ENCODE results near the gene TMEM169. TPM values are rescaled to one million over a fixed set of nuclear protein-coding genes. Genes with fewer than 3 reads are reported as not detected.
A peak's percentile ranks its signal among the peaks of the same experiment; 100 is the strongest.

Gene TMEM169
- total and polyA plus RNA-seq, 2 of the 13 experiments (the other 11 are each of a cell fraction or from before 2014, with no cell fraction given) = 1.5 to 4.5 TPM

- no peaks in the 10 kb centered on the region for H3K27me3 ChIP-seq (ENCODE audit: control insufficient read depth in 1 of 2, insufficient read depth in 2 of 2, low read length in 2 of 2)
- TF ChIP-seq ZNF672 (CRISPR knock-in tag; IDR thresholded peaks at IDR 0.05) (no peak), ZMYM3 (CRISPR knock-in tag; IDR thresholded peaks at IDR 0.05) (no peak), DRAP1 (CRISPR knock-in tag; IDR thresholded peaks at IDR 0.05) (no peak), HINFP (CRISPR knock-in tag; IDR thresholded peaks at IDR 0.05; ENCODE audit: low read depth) (no peak), MAFF (IDR thresholded peaks at IDR 0.05; ENCODE audit: low read depth, low read length) (0 out of 2 replicates have a peak, but pooled peaks have one; percentile 11)
- ATAC-seq (no peak), DNase-seq (ENCODE audit: low spot score) (no peak), FAIRE-seq (no peak)
- H3K79me2 ChIP-seq (ENCODE audit: insufficient read depth, low read length) = no peaks in the 10 kb centered on the region
- no peak overlapping the region for H3K4me3 ChIP-seq (replicated peaks in 1 of 3; ENCODE audit: insufficient read depth in 1 of 3, low read depth in 2 of 3, low read length in 3 of 3)
- 35% methylated on average over 1 of the region's 1 CpG for WGBS (ENCODE audit: low lambda C conversion rate)
- H3K4me1 ChIP-seq (ENCODE audit: insufficient read depth, low read length) = peaks cover 31% of the 10 kb centered on the region
- intact Hi-C loops (cut with micrococcal nuclease; ENCODE audit: unreplicated experiment) (no loop called here), in situ Hi-C loops (cut with HindIII; ENCODE audit: extremely low pct_ligation_motif_present, low pct_unique_long_range_greater_than_20kb) (no loop called here)
- no peak overlapping the region for H3K4me2 ChIP-seq (ENCODE audit: low read depth, low read length)
- H3K9me3 ChIP-seq (ENCODE audit: low read length) = no peaks in the 10 kb centered on the region
- no peaks in the 10 kb centered on the region for H4K20me1 ChIP-seq (ENCODE audit: insufficient read depth, low read length)
- no peak overlapping the region for H3K9ac ChIP-seq (ENCODE audit: insufficient read depth, low read depth, low read length)
- no peak overlapping the region for H2AFZ ChIP-seq (ENCODE audit: low read length)
- CTCF ChIA-PET (ENCODE audit: low intra/inter-chr PET ratio, low total read pairs) = no interaction called here
- POLR2A ChIA-PET = interaction anchor here (1.8 kb wide), 1 partner anchor 22 kb away, joined by 7 read pairs; the partner anchor contains the start of genes PECR and TMEM169
- no peak overlapping the region for H3K27ac ChIP-seq (ENCODE audit: extremely low read length, insufficient read depth, low read length)
- H3K36me3 ChIP-seq (replicated peaks in 1 of 2; ENCODE audit: control insufficient read depth in 1 of 2, insufficient read depth in 2 of 2, low read length in 2 of 2) = peaks cover 0 to 4% of the 10 kb centered on the region in 2 experiments; a peak in 1 of 5 replicates
- BruUV-seq (replicated peaks) = no TSS peak
Observed at GRCh38 chr2:216103213-216103612, 21.5 kb downstream of the TMEM169 start.

- Histone ChIP-seq H3K4me1 (ENCODE audit: insufficient read depth, low read length) (peaks cover 30% of the 10 kb centered on the region), H4K20me1 (ENCODE audit: insufficient read depth, low read length) (no peaks in the 10 kb centered on the region)
- CTCF ChIA-PET (ENCODE audit: low intra/inter-chr PET ratio, low total read pairs) = interaction anchor here (0.7 to 1.7 kb wide), 2 partner anchors 41 to 71 kb away, joined by 3 to 5 read pairs; no protein-coding TSS in a partner anchor
- TF ChIP-seq JUN (CRISPR knock-in tag; IDR thresholded peaks at IDR 0.05) (no peak), ZFP82 (CRISPR knock-in tag; IDR thresholded peaks at IDR 0.05; ENCODE audit: borderline replicate concordance) (no peak), SRF (IDR thresholded peaks at IDR 0.05; ENCODE audit: low read depth, low read length) (no peak), POGK (CRISPR knock-in tag; conservative IDR thresholded peaks at IDR 0.05) (no peak), CC2D1A (CRISPR knock-in tag; IDR thresholded peaks at IDR 0.05) (no peak), MEIS1 (CRISPR knock-in tag; IDR thresholded peaks at IDR 0.05; ENCODE audit: borderline replicate concordance) (no peak), GATAD1 (CRISPR knock-in tag; IDR thresholded peaks at IDR 0.05) (no peak), THAP7 (CRISPR knock-in tag; IDR thresholded peaks at IDR 0.05) (no peak)
Observed at GRCh38 chr2:216104691-216105090, 23.0 kb downstream of the TMEM169 start.

More at GRCh38 chr2:216104691-216105090, 23.0 kb downstream of the TMEM169 start:
- no peak for DNase-seq (ENCODE audit: low spot score)
- Histone ChIP-seq H3K36me3 (replicated peaks in 1 of 2; ENCODE audit: control insufficient read depth in 1 of 2, insufficient read depth in 2 of 2, low read length in 2 of 2) (peaks cover 0 to 4% of the 10 kb centered on the region in 2 experiments; a peak in 1 of 5 replicates), H3K4me2 (ENCODE audit: low read depth, low read length) (peak overlapping the region; percentile 14; the same call in 1 of the 2 replicates), H3K27ac (ENCODE audit: extremely low read length, insufficient read depth, low read length) (no peak overlapping the region), H3K4me3 (replicated peaks in 1 of 3; ENCODE audit: insufficient read depth in 1 of 3, low read depth in 2 of 3, low read length in 3 of 3) (no peak overlapping the region), H3K9ac (ENCODE audit: insufficient read depth, low read depth, low read length) (no peak overlapping the region), H2AFZ (ENCODE audit: low read length) (peak overlapping the region; percentile 9), H3K9me3 (ENCODE audit: low read length) (no peaks in the 10 kb centered on the region), H3K27me3 (ENCODE audit: control insufficient read depth in 1 of 2, insufficient read depth in 2 of 2, low read length in 2 of 2) (no peaks in the 10 kb centered on the region; a peak in 1 of 5 replicates), H3K79me2 (ENCODE audit: insufficient read depth, low read length) (peaks cover 5% of the 10 kb centered on the region)
- POLR2A ChIA-PET = interaction anchor here (1.5 to 1.8 kb wide), 2 partner anchors 10 to 23 kb away, joined by 6 to 7 read pairs; partner anchors contain the start of genes PECR and TMEM169
- ATAC-seq = no peak
- in situ Hi-C loops (cut with HindIII; ENCODE audit: extremely low pct_ligation_motif_present, low pct_unique_long_range_greater_than_20kb) = no loop called here
- WGBS (ENCODE audit: low lambda C conversion rate) = 70% methylated on average over 3 of the region's 3 CpGs
- no TSS peak for BruUV-seq (replicated peaks)
- intact Hi-C loops (cut with micrococcal nuclease; ENCODE audit: unreplicated experiment) = loop anchor here (1.0 to 2.0 kb wide), 2 partner anchors 20 to 40 kb away; no protein-coding TSS in a partner anchor
- no peak for FAIRE-seq
